ENCODE results near the gene GALR2. TPM values are rescaled to one million over a fixed set of nuclear protein-coding genes. Genes with fewer than 3 reads are reported as not detected.

The GALR2 gene
- total and polyA plus RNA-seq, 4 donors: 0.20 to 0.44 (median 0.40) TPM; not detected in 1

DNA sequence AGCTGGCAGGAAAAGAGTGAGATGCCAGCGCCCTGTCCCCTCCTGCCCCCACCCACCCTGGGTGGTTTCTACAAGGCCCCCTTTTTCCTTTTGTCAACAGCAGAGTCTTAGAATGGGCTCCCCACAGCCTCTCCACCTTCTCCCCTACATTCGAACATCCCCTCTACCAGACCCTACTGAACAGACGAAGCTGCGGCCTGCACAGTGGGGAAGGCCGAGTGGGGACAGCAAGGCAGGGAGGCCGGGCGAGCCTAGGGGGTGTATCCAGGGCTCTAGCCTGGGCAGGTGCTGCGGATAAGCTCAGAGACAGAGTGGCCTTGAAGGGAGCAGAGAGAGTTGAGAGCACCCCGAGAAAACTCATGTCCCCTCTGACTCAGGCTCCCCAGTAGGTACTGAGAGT, 11.8 kb downstream of the GALR2 start:
- 97% methylated on average over 9 of the region's 9 CpGs for WGBS, 2 donors
- Histone ChIP-seq H3K9me3 (ENCODE audit: control insufficient read depth in 4 of 4, insufficient read depth in 3 of 4, low read length in 3 of 4) (no peaks in the 10 kb centered on the region), H3K4me1 (ENCODE audit: control insufficient read depth in 5 of 5, insufficient read depth in 5 of 5, low read length in 5 of 5) (peaks cover 0 to 16% (median 0%) of the 10 kb centered on the region in 5 donors), H3K9ac (ENCODE audit: insufficient read depth in 1 of 2, low read length in 2 of 2) (no peak overlapping the region), H3K4me3 (no peak overlapping the region), H3K27ac (ENCODE audit: low read depth in 1 of 2, low read length in 1 of 2) (no peak overlapping the region), H3K27me3 (ENCODE audit: control insufficient read depth in 3 of 3, insufficient read depth in 3 of 3, low read length in 2 of 3) (no peaks in the 10 kb centered on the region), H3K36me3 (ENCODE audit: control insufficient read depth in 4 of 4, insufficient read depth in 4 of 4, low read length in 4 of 4) (peaks cover 8 to 87% (median 44%) of the 10 kb centered on the region in 4 donors)
- TF ChIP-seq, protein P1, sequence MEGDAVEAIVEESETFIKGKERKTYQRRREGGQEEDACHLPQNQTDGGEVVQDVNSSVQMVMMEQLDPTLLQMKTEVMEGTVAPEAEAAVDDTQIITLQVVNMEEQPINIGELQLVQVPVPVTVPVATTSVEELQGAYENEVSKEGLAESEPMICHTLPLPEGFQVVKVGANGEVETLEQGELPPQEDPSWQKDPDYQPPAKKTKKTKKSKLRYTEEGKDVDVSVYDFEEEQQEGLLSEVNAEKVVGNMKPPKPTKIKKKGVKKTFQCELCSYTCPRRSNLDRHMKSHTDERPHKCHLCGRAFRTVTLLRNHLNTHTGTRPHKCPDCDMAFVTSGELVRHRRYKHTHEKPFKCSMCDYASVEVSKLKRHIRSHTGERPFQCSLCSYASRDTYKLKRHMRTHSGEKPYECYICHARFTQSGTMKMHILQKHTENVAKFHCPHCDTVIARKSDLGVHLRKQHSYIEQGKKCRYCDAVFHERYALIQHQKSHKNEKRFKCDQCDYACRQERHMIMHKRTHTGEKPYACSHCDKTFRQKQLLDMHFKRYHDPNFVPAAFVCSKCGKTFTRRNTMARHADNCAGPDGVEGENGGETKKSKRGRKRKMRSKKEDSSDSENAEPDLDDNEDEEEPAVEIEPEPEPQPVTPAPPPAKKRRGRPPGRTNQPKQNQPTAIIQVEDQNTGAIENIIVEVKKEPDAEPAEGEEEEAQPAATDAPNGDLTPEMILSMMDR (IDR thresholded peaks at IDR 0.05; ENCODE audit: control extremely low read depth, extremely low read depth): no peak
- DNase-seq (no peak), ATAC-seq (ENCODE audit: insufficient read depth, low FRiP score) (no peak)

DNA sequence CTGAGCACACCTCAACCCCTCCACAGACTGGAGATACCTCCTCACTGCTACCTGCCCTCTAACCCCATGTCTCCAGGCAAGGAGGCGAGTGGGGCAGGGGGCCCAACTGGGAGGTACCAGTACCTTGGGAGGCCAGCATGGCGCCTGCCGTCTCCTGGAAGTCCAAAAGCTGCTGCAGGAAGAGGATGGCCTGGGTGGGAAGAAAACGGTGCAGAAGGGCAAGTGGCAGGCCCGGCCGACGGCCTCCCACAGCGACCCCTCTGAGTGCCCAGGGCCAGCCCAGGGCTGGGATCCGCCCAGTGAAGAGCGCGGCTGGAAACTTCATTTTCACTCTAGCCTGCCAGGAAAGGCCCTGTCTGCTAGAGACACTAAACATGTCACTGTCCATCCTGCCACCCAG, 12.9 kb downstream of the GALR2 start:
- no peak overlapping the region for H3K4me3 ChIP-seq
- peaks cover 8 to 88% (median 48%) of the 10 kb centered on the region in 4 donors for H3K36me3 ChIP-seq (ENCODE audit: control insufficient read depth in 4 of 4, insufficient read depth in 4 of 4, low read length in 4 of 4)
- DNase-seq: no peak
- H3K27ac ChIP-seq (ENCODE audit: low read depth in 1 of 2, low read length in 1 of 2): no peak overlapping the region
- no peak for ATAC-seq (ENCODE audit: insufficient read depth, low FRiP score)
- no peaks in the 10 kb centered on the region for H3K9me3 ChIP-seq (ENCODE audit: control insufficient read depth in 4 of 4, insufficient read depth in 3 of 4, low read length in 3 of 4)
- no peaks in the 10 kb centered on the region for H3K27me3 ChIP-seq (ENCODE audit: control insufficient read depth in 3 of 3, insufficient read depth in 3 of 3, low read length in 2 of 3)
- TF ChIP-seq, protein P1 (IDR thresholded peaks at IDR 0.05; ENCODE audit: control extremely low read depth, extremely low read depth): no peak
- no peak overlapping the region for H3K9ac ChIP-seq (ENCODE audit: insufficient read depth in 1 of 2, low read length in 2 of 2)
- 88 to 93% methylated on average over 11 of the region's 11 CpGs for WGBS, 2 donors
- H3K4me1 ChIP-seq (ENCODE audit: control insufficient read depth in 5 of 5, insufficient read depth in 5 of 5, low read length in 5 of 5): peaks cover 0 to 11% (median 0%) of the 10 kb centered on the region in 5 donors

DNA sequence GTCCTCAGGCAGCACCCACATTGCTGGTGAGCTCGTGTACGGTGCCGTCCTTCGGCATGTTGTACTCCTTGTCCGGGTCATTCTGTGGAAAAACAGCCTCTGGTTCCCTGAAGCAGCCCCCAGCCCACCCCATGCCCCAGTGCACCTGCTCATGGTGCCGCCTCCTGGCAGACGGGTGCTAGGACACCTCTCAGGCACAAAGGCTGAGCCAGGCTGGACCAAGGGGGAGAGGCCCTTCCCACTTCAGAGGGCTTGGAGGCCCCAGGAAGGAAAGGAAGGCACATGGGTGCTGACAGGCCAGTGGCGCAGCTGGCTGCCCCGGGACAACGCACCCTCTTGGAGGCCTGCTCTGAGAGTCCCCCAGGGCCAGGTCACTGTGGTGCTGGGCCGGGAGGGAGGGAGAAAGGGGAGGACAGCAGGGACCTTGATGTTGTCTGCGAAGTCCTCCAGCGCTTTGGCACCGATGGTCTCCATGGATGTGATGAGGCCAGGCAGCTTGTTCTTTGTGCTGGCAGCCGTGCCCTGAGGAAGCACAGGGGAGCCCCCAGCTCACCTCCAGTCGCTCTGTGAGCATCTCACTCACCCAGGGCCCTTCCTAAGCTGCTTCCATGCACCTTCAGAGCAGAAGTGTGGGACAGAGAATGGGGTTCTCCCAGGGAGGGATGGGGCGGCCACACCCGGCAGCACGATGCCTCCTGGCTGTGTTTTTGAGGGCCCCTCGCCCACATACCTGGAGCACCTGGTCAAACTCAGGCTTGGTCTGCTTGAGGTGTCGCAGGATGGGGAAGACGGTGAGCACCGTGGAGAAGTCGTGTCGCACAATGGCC, 13.7 kb downstream of the GALR2 start:
- TF ChIP-seq, protein P1 (IDR thresholded peaks at IDR 0.05; ENCODE audit: control extremely low read depth, extremely low read depth): no peak
- 88% methylated on average over 24 to 25 of the region's 25 CpGs for WGBS, 2 donors
- H3K36me3 ChIP-seq (ENCODE audit: control insufficient read depth in 4 of 4, insufficient read depth in 4 of 4, low read length in 4 of 4): peaks cover 8 to 88% (median 49%) of the 10 kb centered on the region in 4 donors

More for the DNA sequence above, 13.7 kb downstream of the GALR2 start:
- Histone ChIP-seq H3K4me1 (ENCODE audit: control insufficient read depth in 5 of 5, insufficient read depth in 5 of 5, low read length in 5 of 5) (peaks cover 0 to 6% (median 0%) of the 10 kb centered on the region in 5 donors), H3K9ac (ENCODE audit: insufficient read depth in 1 of 2, low read length in 2 of 2) (no peak overlapping the region), H3K27ac (ENCODE audit: low read depth in 1 of 2, low read length in 1 of 2) (no peak overlapping the region), H3K9me3 (ENCODE audit: control insufficient read depth in 4 of 4, insufficient read depth in 3 of 4, low read length in 3 of 4) (no peaks in the 10 kb centered on the region), H3K27me3 (ENCODE audit: control insufficient read depth in 3 of 3, insufficient read depth in 3 of 3, low read length in 2 of 3) (no peaks in the 10 kb centered on the region), H3K4me3 (no peak overlapping the region)
- no peak for ATAC-seq (ENCODE audit: insufficient read depth, low FRiP score)
- DNase-seq: no peak

Measured in lung (tissue), 12 donors.